GM23248 (cell line): ENCODE results near the gene CCDC146. TPM values are rescaled to one million over a fixed set of nuclear protein-coding genes. Genes with fewer than 3 reads are reported as not detected.

Experiments used
- DNase-seq: peaks from one replicate; pipeline ENCODE4 v3.0.0-alpha.2; 2015
- H2AFZ ChIP-seq: fragments of 200-600 bp; sonication (generic); 2 replicates; pipeline ENCODE4 v1.6.1; 2016; ENCODE audit warnings: antibody characterized with exemption
- H3F3A ChIP-seq: fragments of 200-600 bp; sonication (generic); 2 replicates; pipeline ENCODE4 v1.6.1; 2016; ENCODE audit warnings: mild to moderate bottlenecking, antibody characterized with exemption, mixed run types; ENCODE audit not compliant: insufficient read depth
- H3K27ac ChIP-seq: fragments of 200-600 bp; sonication (generic); 2 replicates; pipeline ENCODE4 v1.5.1; 2016; ENCODE audit warnings: mild to moderate bottlenecking
- H3K27me3 ChIP-seq: fragments of 200-600 bp; sonication (generic); replicated peaks from 2 replicates; pipeline ENCODE4 v1.6.1; 2016; ENCODE audit warnings: mild to moderate bottlenecking; ENCODE audit not compliant: insufficient read depth
- H3K36me3 ChIP-seq: fragments of 200-600 bp; sonication (generic); 2 replicates; pipeline ENCODE4 v1.6.1; 2016; ENCODE audit warnings: low read depth, mild to moderate bottlenecking
- H3K4me1 ChIP-seq: fragments of 200-600 bp; sonication (generic); 2 replicates; pipeline ENCODE4 v1.6.1; 2016; ENCODE audit warnings: mild to moderate bottlenecking; ENCODE audit not compliant: insufficient read depth
- H3K4me2 ChIP-seq: fragments of 200-600 bp; sonication (generic); one replicate; pipeline ENCODE4 v1.6.1; 2016; ENCODE audit warnings: mild to moderate bottlenecking; ENCODE audit not compliant: unreplicated experiment
- H3K4me3 ChIP-seq: fragments of 200-600 bp; sonication (generic); 2 replicates; pipeline ENCODE4 v1.5.1; 2016; ENCODE audit warnings: mild to moderate bottlenecking
- H3K79me2 ChIP-seq: fragments of 200-600 bp; sonication (generic); 2 replicates; pipeline ENCODE4 v1.6.1; 2016; ENCODE audit warnings: mild to moderate bottlenecking; ENCODE audit not compliant: insufficient read depth
- H3K9ac ChIP-seq: fragments of 200-600 bp; sonication (generic); 2 replicates; pipeline ENCODE4 v1.6.1; 2016; ENCODE audit warnings: mild to moderate bottlenecking
- H3K9me2 ChIP-seq: fragments of 200-600 bp; sonication (generic); 2 replicates; pipeline ENCODE4 v1.6.1; 2016; ENCODE audit warnings: mixed run types, mild to moderate bottlenecking, moderate library complexity; ENCODE audit not compliant: insufficient read depth
- H3K9me3 ChIP-seq: fragments of 200-600 bp; sonication (generic); one replicate; pipeline ENCODE4 v1.6.1; 2017; ENCODE audit warnings: low read depth
- H4K20me1 ChIP-seq: fragments of 200-600 bp; sonication (generic); 2 replicates; pipeline ENCODE4 v1.6.0; 2016; ENCODE audit not compliant: insufficient read depth
- EZH2 ChIP-seq: fragments of 200-600 bp; sonication (generic); IDR thresholded peaks from 2 replicates; pipeline ENCODE4 v1.6.1; 2018; ENCODE audit warnings: antibody characterized with exemption, mild to moderate bottlenecking; ENCODE audit not compliant: insufficient read depth, poor library complexity, severe bottlenecking
- EZH2phosphoT487 ChIP-seq: fragments of 200-600 bp; sonication (generic); IDR thresholded peaks from 2 replicates; pipeline ENCODE4 v1.6.1; 2018; ENCODE audit warnings: antibody characterized with exemption, moderate library complexity, mild to moderate bottlenecking, low read depth; ENCODE audit not compliant: insufficient read depth
- WGBS, 2 experiments: methylation state at CpG; one replicate each; pipeline ENCODE4 v1.1.6; 2015 to 2017; ENCODE audit warnings: low lambda C conversion rate in 2 of 2, low coverage in 1 of 2; ENCODE audit errors: missing lambda C conversion rate in 2 of 2; 5-methylcytosine and 5-hydroxymethylcytosine counted together
- in situ Hi-C: fragments of 300-500 bp; cut with MboI; formaldehyde crosslinking; loops from 2 replicates; pipeline ENCODE4 v1.15.0; 2020
- polyA plus RNA-seq: library from polyadenylated mRNA; unstranded; fragments of >200 nt; fragmentation: Nextera tagmentation; extraction: Ambion mirVana; gene quantifications from 2 replicates; pipeline ENCODE4 v1.2.1, GENCODE V29; 2016
- total RNA-seq: library from RNA; depleted of rRNA; stranded (reverse); fragments of >200 nt; shearing (Covaris generic); gene quantifications from 2 replicates; pipeline ENCODE4 v1.2.3, GENCODE V29; 2014

The CCDC146 gene
- total and polyA plus RNA-seq, 2 experiments from 2014 or later: 0.32 to 0.78 TPM

DNA sequence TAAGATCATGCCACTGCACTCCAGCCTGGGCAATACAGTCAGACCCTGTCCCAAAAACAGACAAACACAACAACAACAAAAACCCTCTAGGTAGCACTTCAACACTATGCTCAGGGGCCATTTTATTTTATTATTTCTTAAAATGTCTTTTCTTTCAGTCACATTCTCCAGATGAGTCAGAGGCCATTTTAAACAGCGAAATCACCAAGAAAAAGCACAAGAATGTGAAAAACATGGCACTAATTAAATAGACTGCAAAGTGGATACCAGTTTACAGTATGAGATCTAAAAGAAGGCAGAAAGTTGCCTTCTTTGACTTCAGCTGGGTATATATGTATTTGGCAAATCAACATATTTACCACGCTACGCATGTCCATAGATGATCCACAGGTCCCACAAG lies 83.3 kb downstream of the CCDC146 start:
- DNase-seq: peak; percentile 62
- 61 to 69% methylated on average over 3 of the region's 3 CpGs for WGBS, 2 experiments
- in situ Hi-C loops: no loop called here
- no peak overlapping the region for H3K4me3 ChIP-seq
- H3K27ac ChIP-seq: no peak overlapping the region
- H2AFZ ChIP-seq: peak overlapping the region; percentile 68
- TF ChIP-seq EZH2 (no peak), EZH2phosphoT487 (no peak)
- H3K27me3 ChIP-seq: no peaks in the 10 kb centered on the region
- H3K36me3 ChIP-seq: no peaks in the 10 kb centered on the region
- H4K20me1 ChIP-seq: no peaks in the 10 kb centered on the region
- H3K9me3 ChIP-seq: no peaks in the 10 kb centered on the region
- no peaks in the 10 kb centered on the region for H3K79me2 ChIP-seq
- H3K4me1 ChIP-seq: peaks cover 8% of the 10 kb centered on the region
- H3F3A ChIP-seq: no peaks in the 10 kb centered on the region
- no peak overlapping the region for H3K9ac ChIP-seq
- no peaks in the 10 kb centered on the region for H3K9me2 ChIP-seq
- peak overlapping the region; percentile 34 for H3K4me2 ChIP-seq

DNA sequence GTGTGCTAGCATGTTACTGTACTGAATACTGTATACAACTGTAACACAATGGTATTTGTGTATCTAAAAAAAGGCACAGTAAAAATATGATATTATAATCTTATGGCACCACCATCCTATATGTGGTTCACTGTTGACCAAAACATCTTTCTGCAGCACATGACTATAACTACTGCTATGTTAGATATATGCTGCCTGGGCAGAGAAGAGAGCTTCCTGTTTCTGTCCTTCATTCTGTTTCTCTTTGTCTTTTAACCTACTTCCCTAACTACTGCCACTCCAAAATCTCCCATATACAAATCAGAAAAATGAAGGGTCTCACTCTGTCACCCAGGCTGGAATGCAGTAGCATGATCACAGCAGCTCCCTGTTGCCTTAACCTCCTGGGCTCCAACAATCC lies 86.0 kb downstream of the CCDC146 start:
- no peak for DNase-seq
- no peaks in the 10 kb centered on the region for H3K79me2 ChIP-seq
- H3K9ac ChIP-seq: no peak overlapping the region
- no peak for TF ChIP-seq EZH2phosphoT487
- H3K27ac ChIP-seq: no peak overlapping the region
- H3K36me3 ChIP-seq: no peaks in the 10 kb centered on the region
- no peaks in the 10 kb centered on the region for H3F3A ChIP-seq
- H3K27me3 ChIP-seq: no peaks in the 10 kb centered on the region
- in situ Hi-C loops: no loop called here
- H3K4me1 ChIP-seq: peaks cover 8% of the 10 kb centered on the region
- no peaks in the 10 kb centered on the region for H3K9me2 ChIP-seq
- no peak overlapping the region for H3K4me2 ChIP-seq
- H2AFZ ChIP-seq: no peak overlapping the region
- no peaks in the 10 kb centered on the region for H3K9me3 ChIP-seq
- H4K20me1 ChIP-seq: no peaks in the 10 kb centered on the region
- no peak overlapping the region for H3K4me3 ChIP-seq

- Histone ChIP-seq H2AFZ (no peak overlapping the region), H3K4me2 (no peak overlapping the region), H3K79me2 (no peaks in the 10 kb centered on the region), H3K9ac (no peak overlapping the region), H3K4me1 (peaks cover 8% of the 10 kb centered on the region), H3K4me3 (no peak overlapping the region), H4K20me1 (no peaks in the 10 kb centered on the region), H3K9me3 (no peaks in the 10 kb centered on the region), H3K9me2 (no peaks in the 10 kb centered on the region), H3K27me3 (no peaks in the 10 kb centered on the region), H3K36me3 (no peaks in the 10 kb centered on the region), H3K27ac (no peak overlapping the region), H3F3A (no peaks in the 10 kb centered on the region)
- in situ Hi-C loops: no loop called here
- no peak for TF ChIP-seq EZH2phosphoT487
- no peak for TF ChIP-seq EZH2
- DNase-seq: no peak
- 74 to 81% methylated on average over 6 of the region's 6 CpGs for WGBS, 2 experiments
These were observed 87.2 kb downstream of the CCDC146 start for GRCh38 chr7:77209479-77210139.

- in situ Hi-C loops: no loop called here
These were observed 93.9 kb downstream of the CCDC146 start for GRCh38 chr7:77216181-77216845.

More at GRCh38 chr7:77216181-77216845, 93.9 kb downstream of the CCDC146 start:
- H3K4me1 ChIP-seq: no peaks in the 10 kb centered on the region
- no peaks in the 10 kb centered on the region for H3K9me2 ChIP-seq
- TF ChIP-seq EZH2phosphoT487 (no peak), EZH2 (no peak)
- H3F3A ChIP-seq: no peaks in the 10 kb centered on the region
- no peak for DNase-seq
- H3K4me3 ChIP-seq: no peak overlapping the region
- 86 to 96% methylated on average over 3 of the region's 3 CpGs for WGBS, 2 experiments
- H2AFZ ChIP-seq: no peak overlapping the region
- H4K20me1 ChIP-seq: no peaks in the 10 kb centered on the region
- H3K27ac ChIP-seq: no peak overlapping the region
- H3K36me3 ChIP-seq: no peaks in the 10 kb centered on the region
- no peaks in the 10 kb centered on the region for H3K9me3 ChIP-seq
- no peak overlapping the region for H3K9ac ChIP-seq
- H3K4me2 ChIP-seq: no peak overlapping the region
- H3K27me3 ChIP-seq: no peaks in the 10 kb centered on the region
- H3K79me2 ChIP-seq: no peaks in the 10 kb centered on the region
